HCT116 (cell line): ENCODE results near the gene NRCAM. TPM values are rescaled to one million over a fixed set of nuclear protein-coding genes. Genes with fewer than 3 reads are reported as not detected.

Source experiments
- ATAC-seq: fragments of 200-7000 bp; cut with Tn5 transposase; 2 replicates; pipeline ENCODE4 v1.9.1; 2020; ENCODE audit warnings: mild to moderate bottlenecking, moderate library complexity
- BruUV-seq: library from RNA; stranded (reverse); fragments of 400-500 nt; replicated peaks from 2 replicates; lab custom pipeline; 2021; lab: Mats Ljungman, UMichigan
- CTCF ChIA-PET: fragments of 300-600 bp; sonication (Branson Sonifier 250); formaldehyde crosslinking; loops from one replicate; lab custom pipeline; 2021; ENCODE audit warnings: antibody characterized with exemption; lab: Charles Lee
- POLR2A ChIA-PET: fragments of 300-600, 350-600 bp; sonication (Branson Sonifier 250); formaldehyde crosslinking; loops from one replicate; lab custom pipeline; 2021; ENCODE audit warnings: antibody characterized with exemption; lab: Charles Lee
- RAD21 ChIA-PET, 2 experiments: fragments of 300-600 bp; sonication (Branson Sonifier 250); formaldehyde crosslinking; loops; one replicate each; lab custom pipeline; 2023; ENCODE audit warnings: low total read pairs in 2 of 2; ENCODE audit not compliant: uncharacterized antibody in 2 of 2, unreplicated experiment in 2 of 2, low non-redundant PET in 1 of 2; lab: Charles Lee
- DNase-seq: peaks from one replicate; pipeline ENCODE4 v3.0.0-alpha.2; 2010; ENCODE audit warnings: low read depth, low spot score
- H2AFZ ChIP-seq: fragments of 200-600 bp; shearing (Covaris generic), sonication (generic); 2 replicates; pipeline ENCODE4 v1.6.1; 2017; ENCODE audit warnings: low read depth, mixed run types, mixed read lengths, antibody characterized with exemption, low read length; ENCODE audit not compliant: poor library complexity, severe bottlenecking
- H3K27ac ChIP-seq: 2 replicates; pipeline ENCODE4 v1.5.1; 2012; ENCODE audit warnings: low read depth, low read length
- H3K27me3 ChIP-seq: fragments of 200-600 bp; sonication (generic); 2 replicates; pipeline ENCODE4 v1.6.1; 2016; ENCODE audit warnings: mixed run types, low read length, mixed read lengths; ENCODE audit not compliant: insufficient read depth
- H3K36me3 ChIP-seq, 2 experiments: fragments of 200-500 bp in 1 of 2; fragments of 200-600 bp in 1 of 2; sonication (Bioruptor generic) in 1 of 2; sonication (generic) in 1 of 2; 2 replicates each; pipeline versions ENCODE4 v1.5.1 to v1.6.1; 2014 to 2016; ENCODE audit warnings: low read length in 2 of 2, inconsistent platforms in 1 of 2, mixed read lengths in 1 of 2, mixed run types in 1 of 2; ENCODE audit not compliant: insufficient read depth in 2 of 2, control insufficient read depth in 1 of 2
- H3K4me1 ChIP-seq, 2 experiments: fragments of 200-600 bp in 1 of 2; sonication (generic) in 1 of 2; 2 replicates each; pipeline versions ENCODE4 v1.5.1 to v1.6.1; 2012 to 2017; ENCODE audit warnings: low read length in 2 of 2, inconsistent platforms in 1 of 2, mild to moderate bottlenecking in 1 of 2, mixed read lengths in 1 of 2, mixed run types in 1 of 2, moderate library complexity in 1 of 2; ENCODE audit not compliant: insufficient read depth in 2 of 2, control insufficient read depth in 1 of 2
- H3K4me2 ChIP-seq: fragments of 200-600 bp; sonication (generic); 2 replicates; pipeline ENCODE4 v1.6.1; 2017; ENCODE audit warnings: mixed run types, low read length, mixed read lengths
- H3K4me3 ChIP-seq, 2 experiments: fragments of 200-600 bp in 1 of 2; sonication (generic) in 1 of 2; replicated peaks in 1 of 2; 2 replicates each; pipeline ENCODE4 v1.5.1; 2011 to 2016; ENCODE audit warnings: low read length in 2 of 2, control low read depth in 1 of 2, low read depth in 1 of 2, mild to moderate bottlenecking in 1 of 2, mixed read lengths in 1 of 2, mixed run types in 1 of 2
- H3K79me2 ChIP-seq: fragments of 200-600 bp; sonication (generic); 2 replicates; pipeline ENCODE4 v1.6.1; 2017; ENCODE audit warnings: mild to moderate bottlenecking, mixed run types, low read length, moderate library complexity, mixed read lengths; ENCODE audit not compliant: insufficient read depth
- H3K9ac ChIP-seq: fragments of 200-600 bp; sonication (generic); 2 replicates; pipeline ENCODE4 v1.6.1; 2016; ENCODE audit warnings: low read length, mixed read lengths
- H3K9me2 ChIP-seq: fragments of 200-600 bp; sonication (generic), shearing (Covaris generic); 2 replicates; pipeline ENCODE4 v1.6.1; 2017; ENCODE audit warnings: mixed run types, mild to moderate bottlenecking, moderate library complexity; ENCODE audit not compliant: insufficient read depth
- H3K9me3 ChIP-seq, 2 experiments: fragments of 200-500 bp in 1 of 2; fragments of 200-600 bp in 1 of 2; sonication (Bioruptor generic) in 1 of 2; sonication (generic) in 1 of 2; 2 replicates each; pipeline ENCODE4 v1.6.1; 2014 to 2017; ENCODE audit warnings: low read length in 2 of 2, mixed read lengths in 2 of 2, inconsistent platforms in 1 of 2, low read depth in 1 of 2, mild to moderate bottlenecking in 1 of 2, mixed run types in 1 of 2, moderate library complexity in 1 of 2; ENCODE audit not compliant: control insufficient read depth in 1 of 2, insufficient read depth in 1 of 2
- H4K20me1 ChIP-seq: fragments of 200-600 bp; sonication (generic), shearing (Covaris generic); 2 replicates; pipeline ENCODE4 v1.6.1; 2017; ENCODE audit warnings: mixed run types, mild to moderate bottlenecking, moderate library complexity; ENCODE audit not compliant: insufficient read depth
- CTCF ChIP-seq, 3 experiments: fragments of 200-600 bp in 1 of 3; sonication (generic) in 1 of 3; IDR thresholded peaks in 2 of 3; conservative IDR thresholded peaks in 1 of 3; 2 replicates each; pipeline ENCODE4 v1.5.1; 2012 to 2017; ENCODE audit warnings: low read depth in 2 of 3, low read length in 2 of 3, antibody characterized with exemption in 1 of 3, borderline replicate concordance in 1 of 3, control low read depth in 1 of 3, mild to moderate bottlenecking in 1 of 3, mixed read lengths in 1 of 3, mixed run types in 1 of 3, moderate library complexity in 1 of 3; ENCODE audit not compliant: insufficient read depth in 1 of 3
- EGR1 ChIP-seq: IDR thresholded peaks from 2 replicates; pipeline ENCODE4 v1.6.1; 2012; ENCODE audit warnings: low read depth
- EZH2 ChIP-seq: fragments of 200-600 bp; sonication (generic); IDR thresholded peaks from 2 replicates; pipeline ENCODE4 v1.6.1; 2017; ENCODE audit warnings: antibody characterized with exemption, mixed run types
- JUND ChIP-seq: IDR thresholded peaks from 2 replicates; pipeline ENCODE4 v1.6.1; 2012
- POLR2A ChIP-seq: IDR thresholded peaks from 2 replicates; pipeline ENCODE4 v1.7.0; 2011; ENCODE audit warnings: borderline replicate concordance; ENCODE audit not compliant: insufficient read depth, insufficient read length; ENCODE audit errors: extremely low read depth
- POLR2AphosphoS5 ChIP-seq: IDR thresholded peaks from 2 replicates; pipeline ENCODE4 v1.6.1; 2011; ENCODE audit warnings: mild to moderate bottlenecking, low read depth, low read length, moderate library complexity
- REST ChIP-seq: IDR thresholded peaks from 2 replicates; pipeline ENCODE4 v1.6.1; 2012; ENCODE audit warnings: low read depth
- SP1 ChIP-seq: IDR thresholded peaks from 2 replicates; pipeline ENCODE4 v1.6.1; 2012; ENCODE audit warnings: low read depth
- SRF ChIP-seq: IDR thresholded peaks from 2 replicates; pipeline ENCODE4 v1.6.1; 2012; ENCODE audit warnings: low read depth
- TCF7L2 ChIP-seq: IDR thresholded peaks from 2 replicates; pipeline ENCODE4 v1.7.0; 2011; ENCODE audit warnings: borderline replicate concordance, inconsistent platforms; ENCODE audit not compliant: insufficient read depth, insufficient read length; ENCODE audit errors: extremely low read depth
- intact Hi-C: fragments of 100-400 bp; cut with micrococcal nuclease; formaldehyde crosslinking; loops from 2 replicates; pipeline ENCODE4 v1.10.0; 2022
- total RNA-seq: library from RNA; stranded (reverse); gene quantifications from one replicate; pipeline ENCODE4 v1.2.1, GENCODE V29; 2021; ENCODE audit not compliant: unreplicated experiment
- TF ChIP-seq, protein P1 (sequence below): IDR thresholded peaks from 2 replicates; pipeline ENCODE4 v1.6.1; 2011; ENCODE audit warnings: mild to moderate bottlenecking, low read length, moderate library complexity; ENCODE audit not compliant: insufficient replicate concordance; ENCODE audit errors: extremely low read depth

The NRCAM gene
- total RNA-seq, 1 experiment from 2014 or later = 0.15 TPM

GRCh38 chr7:108330227-108330626 is 126.0 kb downstream of the NRCAM start:
- Histone ChIP-seq H3K9me2 (no peaks in the 10 kb centered on the region), H3K4me1 (no peaks in the 10 kb centered on the region), H3K9me3 (no peaks in the 10 kb centered on the region), H3K27me3 (no peaks in the 10 kb centered on the region), H2AFZ (no peak overlapping the region), H3K4me3 (no peak overlapping the region), H3K9ac (no peak overlapping the region), H4K20me1 (no peaks in the 10 kb centered on the region), H3K4me2 (no peak overlapping the region), H3K36me3 (no peaks in the 10 kb centered on the region), H3K27ac (no peak overlapping the region), H3K79me2 (no peaks in the 10 kb centered on the region)
- ChIA-PET POLR2A (no interaction called here), CTCF (no interaction called here), RAD21 (no interaction called here)
- intact Hi-C loops = no loop called here
- DNase-seq (no peak), ATAC-seq (no peak)
- TF ChIP-seq CTCF (IDR thresholded peaks at IDR 0.05 in 2 of 3, conservative IDR thresholded peaks at IDR 0.05 in 1 of 3; ENCODE audit: borderline replicate concordance in 1 of 3, insufficient read depth in 1 of 3, low read depth in 2 of 3, low read length in 2 of 3) = no peak
- no peak for TF ChIP-seq TCF7L2
- TF ChIP-seq POLR2A = no peak
- no peak for TF ChIP-seq SRF
- no peak for TF ChIP-seq EZH2
- no peak for TF ChIP-seq SP1
- TF ChIP-seq, protein P1, sequence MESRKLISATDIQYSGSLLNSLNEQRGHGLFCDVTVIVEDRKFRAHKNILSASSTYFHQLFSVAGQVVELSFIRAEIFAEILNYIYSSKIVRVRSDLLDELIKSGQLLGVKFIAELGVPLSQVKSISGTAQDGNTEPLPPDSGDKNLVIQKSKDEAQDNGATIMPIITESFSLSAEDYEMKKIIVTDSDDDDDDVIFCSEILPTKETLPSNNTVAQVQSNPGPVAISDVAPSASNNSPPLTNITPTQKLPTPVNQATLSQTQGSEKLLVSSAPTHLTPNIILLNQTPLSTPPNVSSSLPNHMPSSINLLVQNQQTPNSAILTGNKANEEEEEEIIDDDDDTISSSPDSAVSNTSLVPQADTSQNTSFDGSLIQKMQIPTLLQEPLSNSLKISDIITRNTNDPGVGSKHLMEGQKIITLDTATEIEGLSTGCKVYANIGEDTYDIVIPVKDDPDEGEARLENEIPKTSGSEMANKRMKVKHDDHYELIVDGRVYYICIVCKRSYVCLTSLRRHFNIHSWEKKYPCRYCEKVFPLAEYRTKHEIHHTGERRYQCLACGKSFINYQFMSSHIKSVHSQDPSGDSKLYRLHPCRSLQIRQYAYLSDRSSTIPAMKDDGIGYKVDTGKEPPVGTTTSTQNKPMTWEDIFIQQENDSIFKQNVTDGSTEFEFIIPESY = no peak
- no peak for TF ChIP-seq JUND
- TF ChIP-seq EGR1 = no peak
- TF ChIP-seq POLR2AphosphoS5 = no peak
- TF ChIP-seq REST = no peak
- no TSS peak for BruUV-seq
